Measurements from ENCODE around the gene MPPED1.

Gene MPPED1

DNA sequence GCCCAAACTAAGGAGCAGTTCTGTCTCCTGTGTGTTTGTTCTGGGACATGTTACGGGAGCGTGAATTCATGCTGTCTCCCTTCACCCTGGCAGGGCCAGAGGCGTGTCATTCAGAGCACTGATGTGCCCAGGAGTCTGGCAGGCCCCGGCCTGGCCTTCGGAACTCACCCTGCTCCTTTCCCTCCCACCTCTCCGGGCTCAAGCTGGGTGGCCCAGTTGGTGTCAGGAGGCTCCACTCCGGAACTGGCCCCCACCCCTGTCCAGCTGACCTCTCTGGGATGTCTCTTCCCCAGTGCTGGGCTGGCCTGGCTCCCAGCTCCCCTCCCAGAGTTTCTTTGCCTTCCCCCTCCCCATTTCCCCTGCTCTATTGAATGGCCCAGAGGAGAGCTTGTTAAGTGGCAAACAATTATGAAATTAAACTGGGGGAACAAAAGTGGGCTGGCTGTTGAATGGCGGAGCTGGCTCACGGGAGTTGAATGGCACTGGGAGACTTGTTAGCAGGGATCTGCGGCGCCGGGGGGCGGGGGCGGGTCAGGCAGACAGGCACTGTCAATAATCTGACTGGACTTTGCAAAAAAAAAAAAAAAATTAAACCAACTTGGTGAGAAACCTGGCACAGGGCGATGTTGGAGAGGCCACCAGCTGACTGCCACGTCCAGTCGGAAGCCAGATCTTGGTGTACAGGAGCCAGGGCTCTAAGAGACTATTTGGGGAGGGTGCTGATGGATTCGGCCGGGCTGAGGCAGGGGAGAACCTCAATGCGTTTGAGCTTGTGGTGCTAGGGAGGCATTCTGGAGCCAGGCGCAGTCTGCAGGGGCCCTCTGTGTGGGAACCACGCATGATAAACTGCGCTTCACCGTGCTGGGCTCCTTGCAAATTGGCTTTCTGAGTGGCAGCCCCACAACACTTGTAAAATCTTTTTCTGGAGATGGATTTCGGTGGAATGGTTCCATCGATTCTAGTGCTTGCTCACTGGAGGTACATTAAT, 1.3 kb downstream of the MPPED1 start:
- DNase-seq = no peak

DNA sequence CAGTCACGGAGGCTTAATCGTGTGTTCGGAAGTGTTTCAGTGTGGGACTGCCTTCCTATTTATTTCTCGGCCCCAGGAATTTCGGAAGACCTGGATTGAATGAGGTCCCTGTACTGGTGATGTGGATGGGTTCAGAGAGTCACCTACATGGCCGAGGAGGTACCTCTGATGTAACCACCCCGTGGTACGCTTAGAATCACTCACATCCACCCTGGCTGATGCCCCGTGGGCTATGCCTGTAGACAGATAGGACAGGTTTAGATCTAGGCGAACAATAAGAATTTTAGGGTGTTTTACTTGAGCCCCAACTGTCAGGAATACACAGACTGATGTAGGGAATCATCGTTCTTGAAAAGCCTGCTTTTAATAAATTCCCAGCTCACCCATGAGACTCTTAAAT, 2.0 kb downstream of the MPPED1 start:
- no peak for DNase-seq

- DNase-seq = no peak
Measured at GRCh38 chr22:43415681-43416080, 3.9 kb downstream of the MPPED1 start.

GRCh38 chr22:43417555-43417954, 5.7 kb downstream of the MPPED1 start:
- DNase-seq = no peak

- no peak for DNase-seq
Measured at GRCh38 chr22:43418079-43418825, 6.4 kb downstream of the MPPED1 start.

DNA sequence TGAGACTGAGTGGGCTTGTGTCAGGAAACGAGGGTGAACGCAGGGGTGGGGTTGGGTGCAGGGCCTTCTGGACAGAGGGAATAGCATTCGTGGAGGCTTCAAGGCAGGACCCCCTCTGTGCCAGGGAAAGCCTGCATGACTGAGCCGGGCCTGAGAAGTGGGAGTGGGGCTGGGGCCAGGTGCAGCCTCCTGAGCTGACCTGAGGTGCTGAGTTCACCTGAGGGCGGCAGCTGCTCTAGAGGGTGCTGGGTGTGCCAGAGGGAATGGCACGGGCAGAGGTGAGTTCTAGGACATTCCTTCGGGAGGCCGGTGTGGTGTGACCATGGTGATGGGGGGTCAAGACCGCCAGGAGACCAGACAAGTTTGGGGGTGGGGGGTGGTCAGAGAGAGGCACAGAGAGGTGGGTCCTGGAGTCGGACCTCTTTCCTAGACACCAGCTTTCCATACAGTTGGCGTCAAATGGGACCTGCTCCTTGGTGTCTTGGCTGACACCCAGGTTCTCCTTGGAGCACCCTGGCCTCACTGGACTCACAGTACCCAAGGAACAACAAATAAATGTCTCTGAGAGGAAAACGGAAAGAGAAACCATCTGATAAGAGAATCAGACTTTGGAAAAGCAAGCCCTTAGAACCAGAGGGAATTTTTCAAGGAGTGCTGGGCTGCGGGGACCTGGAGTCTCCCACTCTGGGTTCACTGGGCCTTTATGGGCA, 7.7 kb downstream of the MPPED1 start:
- DNase-seq = no peak

- DNase-seq = no peak
Measured at GRCh38 chr22:43421046-43421665, 9.3 kb downstream of the MPPED1 start.

DNA sequence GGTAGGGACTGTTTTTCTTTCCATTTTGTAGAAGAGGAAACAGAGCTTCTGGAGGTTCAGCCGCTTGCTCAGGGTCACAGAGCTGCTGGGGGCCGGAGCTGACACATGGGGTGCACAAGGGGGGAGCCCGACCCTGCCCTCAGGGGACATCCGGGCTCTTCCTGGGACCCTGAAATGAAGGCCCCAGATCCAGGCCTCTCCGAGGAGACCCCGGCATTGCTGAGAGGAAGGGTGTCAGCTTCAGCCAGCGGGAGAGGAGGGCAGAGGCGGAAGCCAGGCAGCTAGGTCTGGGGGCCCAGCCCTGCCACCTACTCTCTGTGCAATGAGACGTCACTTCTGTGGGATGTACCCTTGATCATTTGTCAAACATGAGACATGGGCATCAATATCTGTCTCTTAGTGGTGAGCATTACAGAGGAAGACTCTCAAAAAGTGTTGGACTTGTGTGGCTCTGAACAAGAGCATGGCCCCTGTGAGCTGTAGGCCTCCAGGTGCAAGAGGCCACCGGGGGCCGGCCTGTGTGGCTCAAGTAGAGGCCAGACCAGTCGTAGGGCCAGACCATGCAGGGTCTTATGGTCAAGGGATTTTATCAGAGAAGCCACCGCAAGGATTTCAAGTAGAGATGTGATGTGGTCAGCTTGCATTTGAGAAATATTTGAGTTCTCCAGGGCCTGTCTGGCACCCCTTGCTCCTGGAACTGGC, 10.3 kb downstream of the MPPED1 start:
- no peak for DNase-seq

GRCh38 chr22:43423046-43423445, 11.2 kb downstream of the MPPED1 start:
- DNase-seq = no peak

GRCh38 chr22:43424201-43424600, 12.4 kb downstream of the MPPED1 start:
- DNase-seq = no peak

DNA sequence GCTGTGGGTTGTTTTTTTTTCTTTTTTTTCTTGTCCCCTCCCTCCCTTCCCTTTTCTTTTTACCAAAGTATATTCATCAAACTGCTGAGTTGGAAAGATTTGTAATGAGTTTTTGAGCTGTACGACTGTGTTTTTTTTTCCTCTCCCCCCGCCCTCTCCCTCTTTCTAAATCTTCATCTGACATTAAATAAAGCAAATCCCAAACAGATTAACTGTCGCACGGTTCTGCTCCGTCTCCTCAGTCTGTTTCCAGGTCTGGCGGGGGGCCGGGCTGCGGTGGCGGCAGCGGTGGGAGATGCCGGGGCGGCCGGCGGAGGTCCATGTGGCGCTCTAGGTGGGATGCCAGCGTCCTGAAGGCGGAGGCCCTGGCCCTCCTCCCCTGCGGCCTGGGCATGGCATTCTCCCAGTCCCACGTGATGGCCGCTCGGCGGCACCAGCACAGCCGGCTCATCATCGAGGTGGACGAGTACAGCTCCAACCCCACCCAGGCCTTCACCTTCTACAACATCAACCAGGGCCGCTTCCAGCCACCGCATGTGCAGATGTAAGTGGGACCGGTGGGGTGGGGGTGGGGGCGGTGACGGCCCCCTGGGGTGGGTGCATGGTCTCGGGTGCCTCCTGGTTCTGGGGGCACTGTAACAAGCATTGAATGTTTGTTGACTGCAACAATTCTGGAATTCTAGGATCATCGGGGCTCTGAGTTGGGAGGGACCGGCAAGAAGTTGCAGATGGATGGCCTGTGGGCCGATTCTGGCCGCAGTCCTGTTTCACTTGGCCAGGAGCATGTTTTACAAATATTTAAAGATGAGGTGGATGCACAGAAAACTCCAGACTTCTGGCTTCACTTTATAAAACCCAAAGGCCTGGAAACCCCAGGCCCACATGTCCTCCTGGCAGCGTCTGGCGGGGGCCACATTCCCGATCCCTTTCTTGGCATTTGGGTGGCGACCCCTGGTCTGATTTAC, 13.1 kb downstream of the MPPED1 start:
- no peak for DNase-seq

GRCh38 chr22:43425976-43426785, 14.4 kb downstream of the MPPED1 start:
- DNase-seq = no peak

DNA sequence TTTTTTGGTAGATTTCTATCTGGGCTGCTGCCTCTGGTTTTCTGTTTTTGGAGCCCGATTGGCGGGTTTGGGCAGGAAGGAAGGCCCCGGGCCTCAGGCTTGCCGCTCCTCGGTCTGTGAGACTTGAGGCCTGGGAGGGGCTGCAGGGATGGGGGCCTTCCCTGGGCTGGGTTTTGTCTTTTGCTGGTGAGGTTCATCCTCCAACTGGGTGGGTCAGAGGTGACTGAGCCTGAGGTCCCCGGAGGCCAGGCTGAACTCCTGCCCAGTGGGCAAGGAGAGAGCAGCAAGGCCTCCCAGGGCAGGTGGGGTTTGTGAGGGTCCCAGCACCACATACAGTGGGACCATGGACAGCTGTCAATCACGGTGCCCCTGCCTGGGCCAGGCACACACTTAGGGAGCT, 15.0 kb downstream of the MPPED1 start:
- no peak for DNase-seq

DNA sequence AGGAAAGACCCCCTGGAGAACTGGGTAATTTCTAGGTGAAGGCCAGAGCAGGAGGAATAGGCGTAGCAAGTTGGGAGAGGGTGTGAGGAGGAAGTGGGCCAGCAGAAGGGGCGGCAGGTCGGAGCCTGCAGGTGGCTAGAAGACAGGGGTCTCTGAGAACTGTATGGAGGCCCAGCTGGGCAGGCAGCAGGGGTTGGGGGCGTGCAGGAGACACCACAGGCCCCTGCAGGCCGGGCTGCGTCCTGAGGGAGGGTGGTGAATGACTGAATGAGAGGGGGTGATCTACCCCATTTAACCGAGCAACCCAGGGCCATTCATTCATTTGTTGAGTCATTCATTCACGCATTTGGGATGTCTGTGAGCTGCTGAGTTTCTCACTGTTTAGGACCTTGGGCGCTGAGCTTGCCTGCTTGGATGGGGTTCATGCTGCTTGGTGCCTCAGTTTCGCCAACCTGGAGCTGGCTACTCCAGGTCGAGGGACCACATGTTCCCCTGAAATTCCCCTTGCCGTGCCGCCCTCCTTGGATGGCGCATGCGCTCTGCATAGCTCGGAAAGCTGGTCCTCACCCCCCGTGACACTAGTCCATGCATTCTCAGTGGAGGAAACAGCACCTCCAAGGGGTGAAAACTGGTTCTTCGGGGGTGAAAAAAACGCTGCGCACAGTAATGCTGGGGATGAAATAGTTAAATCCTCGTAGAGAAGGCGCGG, 15.6 kb downstream of the MPPED1 start:
- no peak for DNase-seq

GRCh38 chr22:43428005-43428485, 16.2 kb downstream of the MPPED1 start:
- DNase-seq = no peak

- DNase-seq = no peak
Measured at GRCh38 chr22:43428521-43428920, 16.7 kb downstream of the MPPED1 start.

GRCh38 chr22:43429426-43429825, 17.6 kb downstream of the MPPED1 start:
- DNase-seq = no peak

- no peak for DNase-seq
Measured at GRCh38 chr22:43431808-43432554, 20.2 kb downstream of the MPPED1 start.
